ENCODE measurements around the gene NTN5. TPM values are rescaled to one million over a fixed set of nuclear protein-coding genes. Genes with fewer than 3 reads are reported as not detected.
A peak's percentile ranks its signal among the peaks of the same experiment; 100 is the strongest.

The NTN5 gene
- total RNA-seq, 1 donor from 2014 or later = 0.14 TPM

- ATAC-seq (no peak), DNase-seq (ENCODE audit: missing footprints) (no peak)
- intact Hi-C loops (cut with DNase I) = no loop called here
These were observed 47.8 kb downstream of the NTN5 start for GRCh38 chr19:48624791-48625723.

DNA sequence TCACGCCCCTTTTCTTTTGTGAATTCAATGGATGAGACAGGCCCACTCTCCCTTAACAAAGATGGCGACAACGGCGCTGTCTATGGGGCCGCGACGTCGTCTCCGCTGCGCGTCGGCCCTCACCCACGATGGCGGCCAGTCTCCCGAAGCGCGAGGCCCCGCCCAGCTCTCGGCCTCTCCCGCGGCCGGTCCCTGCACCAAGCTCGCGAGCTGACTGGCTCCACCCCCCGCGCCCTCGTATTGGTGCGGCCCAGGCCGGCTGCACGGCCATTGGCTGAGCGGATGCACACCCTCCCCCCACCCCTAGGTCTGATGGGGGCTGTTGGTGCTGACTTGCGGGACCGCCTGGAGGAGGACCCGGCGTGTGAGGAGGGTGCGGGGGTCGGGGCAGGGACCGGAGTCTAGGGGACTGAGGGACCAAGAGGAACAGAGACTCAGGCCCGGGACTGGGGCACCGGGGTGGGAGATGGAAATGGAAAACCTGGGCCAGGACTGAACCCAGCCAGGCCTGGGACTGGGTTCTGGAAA is 48.7 kb downstream of the NTN5 start:
- peak; percentile 87 for ATAC-seq
- peak; percentile 99 for DNase-seq (ENCODE audit: missing footprints)
- intact Hi-C loops (cut with DNase I) = no loop called here

DNA sequence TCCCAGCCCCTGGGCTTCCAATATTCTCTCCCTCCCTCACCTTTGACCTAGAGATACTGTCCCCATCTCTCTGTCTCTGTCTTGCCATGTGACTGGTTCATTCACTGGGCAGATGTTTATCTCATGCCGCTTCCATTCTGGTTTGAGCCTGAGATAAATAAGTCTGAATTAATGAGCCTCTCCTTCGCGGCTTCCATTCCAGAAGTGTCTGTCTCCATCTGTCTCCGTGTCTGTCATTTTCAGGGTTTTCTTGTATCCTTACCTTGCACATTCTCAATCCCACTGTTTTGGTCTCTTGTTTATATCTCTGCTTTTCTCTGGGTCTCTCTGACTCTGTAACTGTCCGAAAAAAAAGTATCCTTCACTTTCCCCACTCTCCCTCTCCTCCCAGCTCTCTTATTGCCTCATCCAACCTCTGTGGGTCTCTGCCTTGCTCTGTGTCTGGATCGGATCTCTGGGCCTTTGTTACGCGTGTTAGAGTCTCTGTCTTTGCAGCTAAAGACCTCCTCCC is 49.2 kb downstream of the NTN5 start:
- DNase-seq (ENCODE audit: missing footprints) = no peak
- intact Hi-C loops (cut with DNase I) = no loop called here
- no peak for ATAC-seq

- no peak for ATAC-seq
- DNase-seq (ENCODE audit: missing footprints) = peak; percentile 34
- intact Hi-C loops (cut with DNase I) = no loop called here
These were observed 52.9 kb downstream of the NTN5 start for GRCh38 chr19:48619692-48620585.

DNA sequence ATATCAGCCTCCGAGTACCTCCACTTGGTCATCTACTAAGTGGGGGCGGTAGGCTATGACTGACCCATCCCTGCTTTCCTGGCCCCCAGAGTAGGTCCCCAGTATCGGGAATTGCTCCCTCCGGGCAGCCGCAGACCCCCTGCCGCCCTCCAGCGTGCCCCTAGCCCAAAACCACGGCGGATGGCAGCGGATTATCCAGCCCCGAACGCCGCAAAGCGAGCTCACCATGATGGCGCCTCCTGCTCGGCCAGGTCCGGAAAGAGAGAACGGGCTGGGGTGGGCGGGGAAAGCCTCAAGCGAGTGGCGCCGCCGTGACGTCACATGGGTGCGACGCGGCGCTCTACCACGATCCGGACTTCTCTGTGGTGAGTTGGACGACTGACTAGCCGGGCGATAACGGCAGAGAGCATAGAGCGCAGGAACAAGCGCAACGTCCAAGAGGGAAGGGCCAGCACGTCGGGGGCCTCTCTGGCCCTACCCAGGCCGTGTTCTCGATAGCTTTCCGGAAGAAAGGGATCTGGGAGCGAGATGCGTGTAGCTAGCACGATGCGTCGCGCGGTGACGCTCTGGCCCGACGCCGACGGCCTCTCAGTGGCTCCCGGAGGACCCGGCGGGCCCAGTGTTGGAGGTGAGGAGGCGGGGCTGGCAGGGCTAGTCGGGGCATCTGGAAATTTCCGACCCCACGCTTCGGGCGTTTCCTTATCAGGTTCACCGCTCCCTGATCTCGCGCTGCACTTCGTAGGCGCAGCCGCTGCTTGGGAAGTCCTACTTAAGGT is 53.7 kb downstream of the NTN5 start, which contains the start of the genes RPL18 and SPHK2:
TSS of gene RPL18 (minus strand) at position 263 of the 776 bp plus-strand sequence. CDS start at position 228, 35 bp downstream.
TSS of gene SPHK2 (plus strand) at position 591 of the 776 bp plus-strand sequence. CDS start 1,009 bp downstream, outside the sequence.
- intact Hi-C loops (cut with DNase I) = no loop called here
- peak; percentile 93 for ATAC-seq
- peak; percentile 99 for DNase-seq (ENCODE audit: missing footprints)

DNA sequence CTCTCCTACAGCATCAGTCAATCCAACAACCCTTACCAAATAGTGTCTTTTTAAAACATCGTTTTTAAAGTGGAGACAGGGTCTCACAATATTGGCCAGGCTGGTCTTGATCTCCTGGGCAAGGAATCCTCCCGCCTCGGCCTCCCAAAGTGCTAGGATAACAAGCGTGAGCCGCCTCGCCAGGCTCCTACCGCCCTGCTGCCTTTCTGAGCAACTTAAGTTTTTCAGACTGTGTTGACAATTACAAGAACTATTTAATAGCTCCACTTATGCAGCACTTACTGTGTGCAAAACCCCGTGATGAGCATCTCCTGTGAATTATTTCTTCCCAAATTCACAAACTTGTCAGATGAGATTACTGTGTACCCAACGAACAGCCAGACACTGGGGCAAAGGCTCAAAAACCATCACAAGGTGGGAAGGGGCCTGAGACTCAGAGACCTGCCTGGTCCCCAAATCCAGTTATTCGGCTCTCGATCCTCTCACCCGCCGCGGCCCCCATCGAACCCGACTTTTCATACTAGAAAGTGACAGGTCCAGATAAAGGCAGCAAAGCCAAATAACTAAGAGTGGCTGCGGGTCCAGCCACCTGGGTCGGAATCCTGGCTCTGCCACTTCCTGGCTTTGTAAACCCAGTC is 54.4 kb downstream of the NTN5 start:
- DNase-seq (ENCODE audit: missing footprints) = peak; percentile 76
- ATAC-seq = no peak
- intact Hi-C loops (cut with DNase I) = no loop called here

GRCh38 chr19:48617146-48617937 is 55.5 kb downstream of the NTN5 start:
- DNase-seq (ENCODE audit: missing footprints) (no peak), ATAC-seq (no peak)
- intact Hi-C loops (cut with DNase I) = no loop called here

DNA sequence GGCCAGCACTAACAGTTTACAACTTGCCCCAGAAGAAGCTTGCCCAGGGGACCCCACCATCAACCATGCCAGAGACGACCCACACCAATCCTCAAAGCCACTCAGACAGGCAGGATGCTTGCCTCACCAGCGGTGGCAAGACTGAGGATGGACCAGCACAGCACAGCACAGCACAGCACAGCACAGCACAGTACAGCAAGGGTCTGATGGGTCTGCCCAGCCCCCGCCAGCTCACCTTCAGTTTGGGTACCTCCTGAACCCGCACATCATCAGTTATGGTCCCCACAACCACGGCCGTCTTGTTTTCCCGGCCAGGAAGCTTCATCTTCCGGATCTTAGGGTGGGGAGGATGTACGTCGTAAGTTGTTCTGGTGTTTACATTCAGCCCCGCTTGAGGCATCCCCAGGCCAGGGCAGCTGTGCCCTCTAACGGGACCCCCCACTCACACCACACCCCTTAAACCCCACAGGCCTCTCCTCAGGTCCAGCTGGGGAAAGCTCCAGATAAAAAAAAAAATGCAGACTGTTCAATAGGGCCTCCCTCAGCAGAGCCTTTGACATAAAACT is 56.2 kb downstream of the NTN5 start:
- intact Hi-C loops (cut with DNase I) = no loop called here
- DNase-seq (ENCODE audit: missing footprints) = no peak
- ATAC-seq = no peak

DNA sequence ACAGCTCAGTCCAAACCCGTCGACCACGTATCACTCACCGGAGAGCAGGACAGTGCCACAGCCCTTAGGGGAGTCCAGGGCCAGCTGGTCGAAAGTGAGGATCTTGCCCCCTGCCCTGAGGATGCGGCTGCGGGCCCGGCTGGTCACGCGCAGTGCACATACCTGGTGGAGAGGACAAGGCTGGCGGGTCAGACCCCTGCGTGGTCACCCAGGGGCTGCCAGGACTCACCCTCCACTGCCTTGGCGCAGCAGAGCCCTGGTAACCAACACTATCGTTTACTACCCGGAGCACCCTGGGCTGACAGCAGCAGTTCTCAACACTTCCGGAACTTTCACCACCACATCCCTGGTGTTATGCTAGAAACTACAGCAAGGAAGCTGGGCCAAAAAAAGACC is 56.8 kb downstream of the NTN5 start:
- DNase-seq (ENCODE audit: missing footprints) (peak; percentile 56), ATAC-seq (no peak)
- intact Hi-C loops (cut with DNase I) = no loop called here

- DNase-seq (ENCODE audit: missing footprints) (no peak), ATAC-seq (no peak)
- intact Hi-C loops (cut with DNase I) = no loop called here
These were observed 57.4 kb downstream of the NTN5 start for GRCh38 chr19:48615231-48616040.

- DNase-seq (ENCODE audit: missing footprints) (no peak), ATAC-seq (no peak)
- intact Hi-C loops (cut with DNase I) = no loop called here
These were observed 58.2 kb downstream of the NTN5 start, which contains the start of gene FAM83E for GRCh38 chr19:48614436-48615230. FAM83E (minus strand) TSS chr19:48615076; CDS start chr19:48613372, 1,704 bp downstream.

- DNase-seq (ENCODE audit: missing footprints) (no peak), ATAC-seq (no peak)
- intact Hi-C loops (cut with DNase I) = no loop called here
These were observed 58.9 kb downstream of the NTN5 start for GRCh38 chr19:48613852-48614435.

- no peak for ATAC-seq
- no peak for DNase-seq (ENCODE audit: missing footprints)
- intact Hi-C loops (cut with DNase I) = no loop called here
These were observed 59.6 kb downstream of the NTN5 start for GRCh38 chr19:48613024-48613851.

DNA sequence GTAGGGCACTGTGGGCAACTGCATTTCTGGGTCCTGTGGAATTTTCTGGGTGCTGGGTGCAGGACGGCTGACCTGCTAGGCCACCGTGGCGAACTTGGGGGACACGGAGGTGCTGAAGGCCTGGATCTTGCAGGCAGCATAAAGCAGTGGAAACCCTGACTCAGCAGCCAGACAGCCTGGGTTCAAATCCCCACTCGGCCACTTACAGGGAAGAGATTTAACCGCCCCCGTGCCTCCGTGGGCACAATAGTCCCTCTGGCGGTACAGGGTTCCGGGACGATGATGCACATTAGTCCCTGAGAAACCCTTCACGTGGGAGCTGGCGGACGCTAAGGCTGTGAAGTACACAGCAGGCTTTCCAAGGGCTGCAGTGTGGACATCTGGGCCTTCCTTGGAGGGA is 60.9 kb downstream of the NTN5 start:
- DNase-seq (ENCODE audit: missing footprints) (no peak), ATAC-seq (no peak)
- intact Hi-C loops (cut with DNase I) = no loop called here

Data from Right ventricle myocardium inferior (tissue), 1 donor.